GM18505 (cell line): Measurements from ENCODE around the gene SLC12A8.

Source experiments
- ATAC-seq: cut with Tn5 transposase; IDR thresholded peaks from one replicate; pipeline ENCODE4 v1.9.1; 2021; ENCODE audit not compliant: unreplicated experiment
- POLR2A ChIP-seq: IDR thresholded peaks from 4 replicates; pipeline ENCODE4 v1.6.1; 2011; ENCODE audit warnings: borderline replicate concordance; ENCODE audit not compliant: insufficient read depth, insufficient read length; ENCODE audit errors: extremely low read depth

Gene SLC12A8

DNA sequence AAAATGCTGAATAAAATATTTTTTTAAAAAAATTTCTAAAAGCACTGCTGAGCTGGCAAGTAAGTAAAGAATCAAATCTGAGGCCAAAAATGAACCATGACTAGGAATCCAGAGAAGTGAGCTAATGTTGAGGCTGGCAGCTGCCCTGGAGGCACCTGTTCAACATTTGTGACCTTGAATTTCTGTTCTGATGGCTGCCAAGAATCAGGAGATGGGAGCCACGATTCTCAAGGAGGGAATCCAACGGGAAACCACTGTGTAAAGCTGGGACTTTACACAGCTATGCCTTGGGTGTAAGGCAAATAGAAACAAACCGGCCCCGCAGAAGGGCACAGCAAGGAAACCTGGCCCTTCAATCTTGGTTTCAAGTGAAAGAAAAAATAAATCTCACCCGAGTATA lies 179.4 kb downstream of the SLC12A8 start:
- ATAC-seq = no peak
- no peak for TF ChIP-seq POLR2A

- ATAC-seq = no peak
- no peak for TF ChIP-seq POLR2A
These were observed 179.9 kb downstream of the SLC12A8 start for GRCh38 chr3:125032683-125033082.
